ENCODE results near the gene CNOT9.
"Not testable (repeated sequence)": the region's sequence is repeated elsewhere in the genome, so short reads cannot be mapped to it uniquely, and the experiment has no call there.

CNOT9 gene

GRCh38 chr2:218568190-218569037, at the start of gene CNOT9, which contains the start of gene USP37:
CNOT9 (plus strand) TSS chr2:218568839; CDS start chr2:218568955, 116 bp downstream.
USP37 (minus strand) TSS chr2:218568351; CDS start chr2:218558653, 9,698 bp downstream.
- peak within 1 kb of the TSS; percentile 90 for H3K4me3 ChIP-seq (ENCODE audit: low read depth, low read length)
- in situ Hi-C loops (cut with HindIII; ENCODE audit: low pct_ligation_motif_present, low sequenced_read_pairs), result no loop called here
- DNase-seq, result peak; percentile 98
- H3K27ac ChIP-seq, result peak within 1 kb of the TSS; percentile 97
- no peak for TF ChIP-seq CTCF (IDR thresholded peaks at IDR 0.05; ENCODE audit: low read depth, low read length, missing control alignments)
- H3K27me3 ChIP-seq (replicated peaks), result no peaks in the 10 kb centered on the region
- H3K36me3 ChIP-seq (replicated peaks), result peaks cover 7% of the 10 kb centered on the region

- Histone ChIP-seq H3K36me3 (replicated peaks) (no peaks in the 10 kb centered on the region), H3K27me3 (replicated peaks) (no peaks in the 10 kb centered on the region), H3K27ac (no peak overlapping the region), H3K4me3 (ENCODE audit: low read depth, low read length) (no peak overlapping the region)
- in situ Hi-C loops (cut with HindIII; ENCODE audit: low pct_ligation_motif_present, low sequenced_read_pairs), result no loop called here
- no peak for TF ChIP-seq CTCF (IDR thresholded peaks at IDR 0.05; ENCODE audit: low read depth, low read length, missing control alignments)
- no peak for DNase-seq
Observed at GRCh38 chr2:218518876-218519275, 49.8 kb upstream of the CNOT9 start.

GRCh38 chr2:218523651-218524050, 45.0 kb upstream of the CNOT9 start:
- TF ChIP-seq CTCF (IDR thresholded peaks at IDR 0.05; ENCODE audit: low read depth, low read length, missing control alignments), result no peak
- Histone ChIP-seq H3K4me3 (ENCODE audit: low read depth, low read length) (no peak overlapping the region), H3K27me3 (replicated peaks) (no peaks in the 10 kb centered on the region), H3K27ac (no peak overlapping the region), H3K36me3 (replicated peaks) (peaks cover 11% of the 10 kb centered on the region)
- no peak for DNase-seq
- in situ Hi-C loops (cut with HindIII; ENCODE audit: low pct_ligation_motif_present, low sequenced_read_pairs), result no loop called here

GRCh38 chr2:218528409-218528808, 40.2 kb upstream of the CNOT9 start:
- H3K36me3 ChIP-seq (replicated peaks), result peaks cover 18% of the 10 kb centered on the region
- DNase-seq; H3K27ac ChIP-seq; in situ Hi-C loops (cut with HindIII; ENCODE audit: low pct_ligation_motif_present, low sequenced_read_pairs); H3K27me3 ChIP-seq (replicated peaks); H3K4me3 ChIP-seq (ENCODE audit: low read depth, low read length): not testable (repeated sequence)

- peaks cover 18% of the 10 kb centered on the region for H3K36me3 ChIP-seq (replicated peaks)
- in situ Hi-C loops (cut with HindIII; ENCODE audit: low pct_ligation_motif_present, low sequenced_read_pairs), result no loop called here
- TF ChIP-seq CTCF (IDR thresholded peaks at IDR 0.05; ENCODE audit: low read depth, low read length, missing control alignments), result no peak
- DNase-seq, result no peak
- H3K27ac ChIP-seq, result no peak overlapping the region
- no peak overlapping the region for H3K4me3 ChIP-seq (ENCODE audit: low read depth, low read length)
- no peaks in the 10 kb centered on the region for H3K27me3 ChIP-seq (replicated peaks)
Observed at GRCh38 chr2:218529990-218530389, 38.6 kb upstream of the CNOT9 start.

GRCh38 chr2:218536804-218537494, 31.7 kb upstream of the CNOT9 start:
- in situ Hi-C loops (cut with HindIII; ENCODE audit: low pct_ligation_motif_present, low sequenced_read_pairs), result no loop called here
- no peak for DNase-seq
- Histone ChIP-seq H3K36me3 (replicated peaks) (peaks cover 13% of the 10 kb centered on the region), H3K27ac (no peak overlapping the region), H3K4me3 (ENCODE audit: low read depth, low read length) (no peak overlapping the region), H3K27me3 (replicated peaks) (no peaks in the 10 kb centered on the region)
- TF ChIP-seq CTCF (IDR thresholded peaks at IDR 0.05; ENCODE audit: low read depth, low read length, missing control alignments), result no peak
